GM13977 (cell line): ENCODE measurements around the gene REELD1.

Source experiments
- DNase-seq: peaks from one replicate; pipeline ENCODE4 v3.0.0; 2012; ENCODE audit warnings: low spot score
- in situ Hi-C: fragments of 300-500 bp; cut with MboI; formaldehyde crosslinking; loops from one replicate; pipeline ENCODE4 v1.12.0; 2022; ENCODE audit warnings: low sequenced_read_pairs, low pct_unique_long_range_greater_than_20kb, mixed read lengths, inconsistent platforms; ENCODE audit not compliant: unreplicated experiment
- TF ChIP-seq, protein P1 (sequence below): IDR thresholded peaks from 2 replicates; pipeline ENCODE4 v1.5.1; 2012; ENCODE audit warnings: mild to moderate bottlenecking, control low read depth; ENCODE audit not compliant: insufficient read depth; ENCODE audit errors: extremely low read depth, missing control alignments

The REELD1 gene

DNA sequence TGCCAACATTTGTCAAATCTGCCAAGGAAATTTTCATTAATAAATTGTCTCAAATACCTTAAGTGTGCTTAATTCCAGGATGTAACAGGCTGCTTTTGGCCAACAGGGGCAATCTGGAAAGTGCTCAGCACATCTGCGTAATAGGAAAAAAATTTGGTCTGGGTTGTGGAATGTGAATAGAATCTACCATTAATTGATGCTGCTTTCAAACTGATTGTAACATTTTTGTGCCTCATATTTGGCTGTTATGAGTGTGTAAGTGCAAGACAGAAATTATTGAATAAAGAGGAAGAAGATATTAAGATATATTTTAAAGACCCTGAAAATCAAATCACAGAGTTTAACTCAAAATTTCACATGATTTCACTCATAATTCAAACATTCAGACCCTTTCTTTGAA is 41.1 kb downstream of the REELD1 start:
- TF ChIP-seq, protein P1, sequence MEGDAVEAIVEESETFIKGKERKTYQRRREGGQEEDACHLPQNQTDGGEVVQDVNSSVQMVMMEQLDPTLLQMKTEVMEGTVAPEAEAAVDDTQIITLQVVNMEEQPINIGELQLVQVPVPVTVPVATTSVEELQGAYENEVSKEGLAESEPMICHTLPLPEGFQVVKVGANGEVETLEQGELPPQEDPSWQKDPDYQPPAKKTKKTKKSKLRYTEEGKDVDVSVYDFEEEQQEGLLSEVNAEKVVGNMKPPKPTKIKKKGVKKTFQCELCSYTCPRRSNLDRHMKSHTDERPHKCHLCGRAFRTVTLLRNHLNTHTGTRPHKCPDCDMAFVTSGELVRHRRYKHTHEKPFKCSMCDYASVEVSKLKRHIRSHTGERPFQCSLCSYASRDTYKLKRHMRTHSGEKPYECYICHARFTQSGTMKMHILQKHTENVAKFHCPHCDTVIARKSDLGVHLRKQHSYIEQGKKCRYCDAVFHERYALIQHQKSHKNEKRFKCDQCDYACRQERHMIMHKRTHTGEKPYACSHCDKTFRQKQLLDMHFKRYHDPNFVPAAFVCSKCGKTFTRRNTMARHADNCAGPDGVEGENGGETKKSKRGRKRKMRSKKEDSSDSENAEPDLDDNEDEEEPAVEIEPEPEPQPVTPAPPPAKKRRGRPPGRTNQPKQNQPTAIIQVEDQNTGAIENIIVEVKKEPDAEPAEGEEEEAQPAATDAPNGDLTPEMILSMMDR: no peak
- DNase-seq: no peak
- in situ Hi-C loops: no loop called here

DNA sequence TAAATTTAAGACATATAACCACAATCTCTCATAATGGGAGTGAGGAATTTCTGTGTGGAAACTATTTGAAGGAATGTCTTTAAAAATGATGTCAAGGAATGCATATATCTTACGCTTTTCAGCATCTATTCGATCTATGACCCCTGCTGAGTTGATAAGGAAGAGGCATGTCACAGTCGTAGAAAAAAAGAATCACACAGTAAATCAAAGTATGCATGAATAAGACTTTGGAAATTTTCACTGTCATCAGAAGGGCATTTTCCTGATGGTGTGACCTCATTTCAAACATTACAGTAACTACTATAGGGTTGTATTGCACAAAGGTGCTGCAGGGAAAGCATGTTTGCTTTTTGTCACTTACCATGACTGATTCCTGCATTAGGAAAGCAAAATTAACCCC is 41.5 kb downstream of the REELD1 start:
- in situ Hi-C loops: no loop called here
- TF ChIP-seq, protein P1: no peak
- DNase-seq: no peak

DNA sequence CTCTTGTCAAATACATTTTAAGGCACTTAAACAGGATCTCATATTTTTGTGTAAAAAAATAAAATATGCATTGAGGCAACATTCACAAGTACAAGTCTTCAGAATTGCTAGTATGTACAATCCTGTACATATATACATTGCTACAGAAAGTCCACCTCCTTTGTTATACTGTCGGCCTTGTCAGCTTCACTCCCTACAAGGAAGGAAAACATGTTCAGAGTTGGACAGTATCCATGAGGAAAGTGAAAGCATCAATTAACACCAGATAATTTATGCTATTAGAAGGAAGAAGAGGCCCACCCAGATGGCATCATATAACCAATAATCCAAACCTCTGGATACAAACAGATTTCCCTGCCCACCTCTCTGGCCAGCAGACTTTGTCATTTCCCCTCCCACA is 42.0 kb downstream of the REELD1 start:
- in situ Hi-C loops: no loop called here
- no peak for DNase-seq
- TF ChIP-seq, protein P1: no peak

DNA sequence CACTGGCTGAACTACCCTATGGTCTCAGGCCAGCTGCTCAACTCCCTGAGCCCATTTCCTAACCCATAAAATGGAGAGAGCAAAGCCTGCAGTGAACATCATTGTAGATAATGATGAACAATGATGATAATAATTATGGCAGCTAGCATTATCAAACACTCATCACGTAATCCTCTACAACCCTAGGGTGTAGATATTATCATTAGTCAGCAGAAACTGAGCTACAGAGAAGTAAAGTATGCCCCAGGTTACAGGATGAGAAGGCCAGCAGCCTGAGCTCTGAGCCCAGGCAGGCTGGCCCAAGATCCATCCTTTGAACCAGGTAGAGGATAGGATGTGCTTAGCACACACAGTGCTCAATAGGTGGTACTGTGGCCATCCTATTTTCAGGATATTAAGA is 43.2 kb downstream of the REELD1 start:
- in situ Hi-C loops: no loop called here
- no peak for DNase-seq
- TF ChIP-seq, protein P1: no peak

DNA sequence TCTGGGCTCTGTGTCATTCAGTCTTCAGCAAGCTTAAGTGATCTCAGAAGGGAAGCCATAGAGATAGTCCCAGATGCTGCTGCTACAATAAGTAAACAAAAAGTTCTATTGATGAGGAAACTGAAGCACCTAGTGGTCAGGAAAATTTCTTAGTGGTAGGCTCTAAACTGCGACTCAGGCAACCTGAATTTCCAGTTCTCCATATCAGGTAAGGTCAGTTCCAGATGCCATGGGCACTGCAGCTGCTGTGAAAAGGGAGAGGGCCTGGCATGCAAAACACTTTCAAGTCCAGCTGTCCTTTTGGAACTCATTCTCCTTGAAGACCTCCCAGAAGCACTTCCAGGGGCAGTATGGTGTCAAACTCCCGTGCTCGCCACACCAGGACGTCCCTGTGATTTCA is 46.2 kb downstream of the REELD1 start:
- in situ Hi-C loops: no loop called here
- DNase-seq: no peak
- TF ChIP-seq, protein P1: no peak

DNA sequence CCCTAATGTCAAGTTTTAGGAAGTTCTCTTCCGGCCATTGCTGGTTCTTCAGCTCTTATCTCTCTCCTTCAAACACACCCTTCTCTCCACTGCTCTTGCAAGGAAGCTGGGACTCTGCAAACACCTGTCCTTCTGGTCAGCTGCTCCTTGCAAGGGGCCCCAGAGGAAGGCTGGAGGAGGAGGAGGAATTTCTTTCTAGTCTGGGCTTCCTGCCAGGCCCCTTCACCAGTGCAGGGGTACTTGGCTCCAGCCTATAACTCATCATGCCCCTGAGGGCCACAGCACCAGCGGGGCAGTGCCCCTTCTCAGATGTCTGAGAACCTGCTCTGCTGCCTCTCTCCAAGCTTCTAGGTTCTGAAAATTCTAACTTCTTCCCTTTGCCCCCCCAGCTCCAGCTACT is 46.7 kb downstream of the REELD1 start:
- in situ Hi-C loops: no loop called here
- TF ChIP-seq, protein P1: no peak

DNA sequence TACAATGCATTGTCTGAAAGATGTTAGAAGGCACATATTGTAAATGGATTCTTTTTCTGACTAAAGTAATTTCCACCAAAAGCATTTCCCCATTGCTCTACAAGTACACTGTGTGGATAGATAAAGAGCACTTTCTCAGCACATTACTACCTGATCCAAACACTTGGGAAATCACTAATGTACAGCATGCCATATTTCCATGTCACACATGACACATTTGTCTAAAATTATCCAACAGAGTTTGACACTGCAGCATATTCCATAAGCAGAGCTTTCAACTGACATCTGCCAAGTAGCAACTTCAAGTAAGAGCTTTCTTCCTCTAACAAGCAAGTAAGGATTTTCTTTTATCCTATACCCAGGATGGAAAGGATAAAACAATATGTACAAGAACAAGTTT is 49.5 kb downstream of the REELD1 start:
- DNase-seq: no peak
- TF ChIP-seq, protein P1: no peak
- in situ Hi-C loops: no loop called here

More for the DNA sequence above, 46.7 kb downstream of the REELD1 start:
- DNase-seq: no peak
